Endodermal cell (in vitro differentiated cells): ENCODE measurements around the gene PRSS1. TPM values are rescaled to one million over a fixed set of nuclear protein-coding genes. Genes with fewer than 3 reads are reported as not detected.

Source experiments
- DNase-seq: peaks from one replicate; pipeline ENCODE4 v3.0.0-alpha.2; 2017
- H3K27ac ChIP-seq: 2 replicates; pipeline ENCODE4 v1.5.1; 2013; ENCODE audit warnings: mild to moderate bottlenecking, low read depth, low read length, moderate library complexity
- H3K27me3 ChIP-seq: 2 replicates; pipeline ENCODE4 v1.6.1; 2013; ENCODE audit warnings: mild to moderate bottlenecking, low read length, moderate library complexity; ENCODE audit not compliant: insufficient read depth, control insufficient read depth, poor library complexity, severe bottlenecking
- H3K36me3 ChIP-seq: 2 replicates; pipeline ENCODE4 v1.7.0; 2013; ENCODE audit warnings: mild to moderate bottlenecking, low read length, moderate library complexity; ENCODE audit not compliant: control insufficient read depth, insufficient read depth
- H3K4me1 ChIP-seq: one replicate; pipeline ENCODE4 v1.7.0; 2013; ENCODE audit warnings: low read length; ENCODE audit not compliant: control insufficient read depth, insufficient read depth
- H3K4me3 ChIP-seq: 2 replicates; pipeline ENCODE4 v1.5.1; 2013; ENCODE audit warnings: mild to moderate bottlenecking, low read length, moderate library complexity
- H3K9ac ChIP-seq: 2 replicates; pipeline ENCODE4 v1.6.1; 2013; ENCODE audit warnings: mild to moderate bottlenecking, low read length, moderate library complexity; ENCODE audit not compliant: poor library complexity, severe bottlenecking; ENCODE audit errors: extremely low read depth
- H3K9me3 ChIP-seq: 2 replicates; pipeline ENCODE4 v1.6.1; 2013; ENCODE audit warnings: mild to moderate bottlenecking, low read length, moderate library complexity; ENCODE audit not compliant: control insufficient read depth
- H3K27ac Mint-ChIP-seq: 2 replicates; pipeline ENCODE4 v1.8.0; 2020; ENCODE audit warnings: mixed read lengths
- H3K27me3 Mint-ChIP-seq: 2 replicates; pipeline ENCODE4 v1.8.0; 2021; ENCODE audit warnings: mild to moderate bottlenecking, mixed read lengths; ENCODE audit not compliant: insufficient read depth
- H3K36me3 Mint-ChIP-seq: 2 replicates; pipeline ENCODE4 v1.8.0; 2020; ENCODE audit warnings: low read depth, mixed read lengths
- H3K4me1 Mint-ChIP-seq: 2 replicates; pipeline ENCODE4 v1.8.0; 2020; ENCODE audit warnings: mixed read lengths
- H3K4me3 Mint-ChIP-seq: 2 replicates; pipeline ENCODE4 v1.8.0; 2020; ENCODE audit warnings: mild to moderate bottlenecking, moderate library complexity, mixed read lengths
- H3K9me3 Mint-ChIP-seq: 2 replicates; pipeline ENCODE4 v1.8.0; 2020; ENCODE audit warnings: mild to moderate bottlenecking, mixed read lengths
- WGBS, 2 experiments: methylation state at CpG; one replicate each; pipeline versions ENCODE4 v1.1.5 to v1.1.7; 2013; ENCODE audit warnings: missing lambda C conversion rate in 2 of 2, mixed read lengths in 1 of 2; ENCODE audit not compliant: insufficient coverage in 1 of 2, insufficient read length in 1 of 2; 5-methylcytosine and 5-hydroxymethylcytosine counted together
- total RNA-seq, 2 donors: library from RNA; stranded (reverse); fragmentation: NEBNext Ultra II Directional in 1 of 2; extraction: Animal tissue kit (Norgen Biotek cat#: 25700) in 1 of 2; gene quantifications; 2 replicates in 1 of 2; 3 replicates in 1 of 2; pipeline ENCODE4 v1.2.1, GENCODE V29; 2021
- TF ChIP-seq, protein P1 (sequence below): fragments of 200-600 bp; sonication (generic); conservative IDR thresholded peaks from 2 replicates; pipeline ENCODE4 v1.5.0; 2021; ENCODE audit warnings: antibody characterized with exemption, mild to moderate bottlenecking

The PRSS1 gene
- total RNA-seq, 2 donors from 2014 or later: 4.4 to 8.8 TPM

DNA sequence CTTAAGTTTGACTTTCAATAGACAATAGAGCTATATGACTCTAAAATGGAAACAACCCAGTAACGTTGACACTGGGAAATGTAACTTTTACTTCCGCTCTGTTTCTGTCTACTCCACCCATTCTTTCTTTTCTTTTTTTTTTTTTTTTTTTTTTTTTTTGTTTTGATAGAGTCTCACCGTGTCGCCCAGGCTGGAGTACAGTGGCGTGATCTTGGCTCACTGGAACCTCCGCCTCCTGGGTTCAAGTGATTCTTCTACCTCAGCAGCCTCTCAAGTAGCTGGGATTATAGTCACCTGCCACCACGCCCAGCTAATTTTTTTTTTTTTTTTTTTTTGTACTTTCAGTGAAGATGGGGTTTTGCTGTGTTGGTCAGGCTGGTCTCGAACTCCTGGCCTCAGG, 35.4 kb downstream of the PRSS1 start:
- Mint-ChIP-seq H3K27ac (no peak overlapping the region), H3K4me1 (peaks cover 2% of the 10 kb centered on the region), H3K9me3 (no peaks in the 10 kb centered on the region), H3K36me3 (no peaks in the 10 kb centered on the region), H3K27me3 (peaks cover 44% of the 10 kb centered on the region), H3K4me3 (no peak overlapping the region)
- Histone ChIP-seq H3K27me3 (no peaks in the 10 kb centered on the region), H3K4me3 (no peak overlapping the region), H3K36me3 (no peaks in the 10 kb centered on the region), H3K4me1 (no peaks in the 10 kb centered on the region), H3K9me3 (no peaks in the 10 kb centered on the region), H3K27ac (no peak overlapping the region), H3K9ac (no peak overlapping the region)
- 95% methylated on average over 7 of the region's 8 CpGs; no CpG with 5 or more reads in 1 of the 2 experiments for WGBS, 2 experiments
- TF ChIP-seq, protein P1, sequence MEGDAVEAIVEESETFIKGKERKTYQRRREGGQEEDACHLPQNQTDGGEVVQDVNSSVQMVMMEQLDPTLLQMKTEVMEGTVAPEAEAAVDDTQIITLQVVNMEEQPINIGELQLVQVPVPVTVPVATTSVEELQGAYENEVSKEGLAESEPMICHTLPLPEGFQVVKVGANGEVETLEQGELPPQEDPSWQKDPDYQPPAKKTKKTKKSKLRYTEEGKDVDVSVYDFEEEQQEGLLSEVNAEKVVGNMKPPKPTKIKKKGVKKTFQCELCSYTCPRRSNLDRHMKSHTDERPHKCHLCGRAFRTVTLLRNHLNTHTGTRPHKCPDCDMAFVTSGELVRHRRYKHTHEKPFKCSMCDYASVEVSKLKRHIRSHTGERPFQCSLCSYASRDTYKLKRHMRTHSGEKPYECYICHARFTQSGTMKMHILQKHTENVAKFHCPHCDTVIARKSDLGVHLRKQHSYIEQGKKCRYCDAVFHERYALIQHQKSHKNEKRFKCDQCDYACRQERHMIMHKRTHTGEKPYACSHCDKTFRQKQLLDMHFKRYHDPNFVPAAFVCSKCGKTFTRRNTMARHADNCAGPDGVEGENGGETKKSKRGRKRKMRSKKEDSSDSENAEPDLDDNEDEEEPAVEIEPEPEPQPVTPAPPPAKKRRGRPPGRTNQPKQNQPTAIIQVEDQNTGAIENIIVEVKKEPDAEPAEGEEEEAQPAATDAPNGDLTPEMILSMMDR: no peak
- DNase-seq: no peak

DNA sequence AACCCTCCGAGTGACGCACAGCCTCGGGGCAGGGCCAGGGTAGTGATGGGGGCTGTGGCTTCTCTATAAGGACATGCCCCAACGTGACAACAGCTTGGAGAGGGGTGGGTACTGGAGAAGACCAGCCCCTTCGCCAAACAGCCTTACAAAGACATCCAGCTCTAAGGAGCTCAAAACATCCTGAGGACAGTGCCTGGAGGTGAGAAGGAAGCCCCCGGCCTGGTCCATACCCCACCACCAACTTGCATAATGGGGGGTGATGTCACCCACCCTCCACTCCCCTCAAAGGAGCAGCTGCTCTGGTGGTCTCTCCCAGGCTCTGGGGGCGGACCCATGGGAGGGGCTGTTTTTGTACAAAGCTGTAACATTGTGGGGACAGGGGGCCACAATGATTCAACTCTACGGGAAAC, 36.6 kb downstream of the PRSS1 start:
- no peaks in the 10 kb centered on the region for H3K27me3 ChIP-seq
- no peaks in the 10 kb centered on the region for H3K4me1 ChIP-seq
- Mint-ChIP-seq H3K27ac (no peak overlapping the region), H3K9me3 (no peaks in the 10 kb centered on the region), H3K27me3 (peaks cover 38% of the 10 kb centered on the region), H3K4me3 (no peak overlapping the region), H3K36me3 (no peaks in the 10 kb centered on the region), H3K4me1 (peaks cover 2% of the 10 kb centered on the region)
- no peak overlapping the region for H3K27ac ChIP-seq
- WGBS, 2 experiments: 86 to 95% methylated on average over 1 to 8 of the region's 8 CpGs
- DNase-seq: no peak
- H3K9ac ChIP-seq: no peak overlapping the region
- TF ChIP-seq, protein P1: no peak
- H3K36me3 ChIP-seq: no peaks in the 10 kb centered on the region
- no peaks in the 10 kb centered on the region for H3K9me3 ChIP-seq
- H3K4me3 ChIP-seq: no peak overlapping the region

DNA sequence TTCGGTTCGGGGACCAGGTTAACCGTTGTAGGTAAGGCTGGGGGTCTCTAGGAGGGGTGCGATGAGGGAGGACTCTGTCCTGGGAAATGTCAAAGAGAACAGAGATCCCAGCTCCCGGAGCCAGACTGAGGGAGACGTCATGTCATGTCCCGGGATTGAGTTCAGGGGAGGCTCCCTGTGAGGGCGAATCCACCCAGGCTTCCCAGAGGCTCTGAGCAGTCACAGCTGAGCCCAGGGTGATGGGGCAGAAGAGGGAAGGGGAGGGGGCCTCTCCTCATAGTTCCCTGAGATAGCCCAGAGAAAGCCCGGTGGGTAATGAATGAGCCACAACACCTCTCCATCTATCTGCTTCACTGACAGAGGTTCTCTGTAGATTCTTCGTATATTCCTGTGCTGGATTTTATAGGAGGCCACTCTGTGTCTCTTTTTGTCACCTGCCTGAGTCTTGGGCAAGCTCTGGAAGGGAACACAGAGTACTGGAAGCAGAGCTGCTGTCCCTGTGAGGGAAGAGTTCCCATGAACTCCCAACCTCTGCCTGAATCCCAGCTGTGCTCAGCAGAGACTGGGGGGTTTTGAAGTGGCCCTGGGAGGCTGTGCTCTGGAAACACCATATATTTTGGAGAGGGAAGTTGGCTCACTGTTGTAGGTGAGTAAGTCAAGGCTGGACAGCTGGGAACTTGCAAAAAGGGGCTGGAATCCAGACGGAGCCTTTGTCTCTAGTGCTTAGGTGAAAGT, 37.9 kb downstream of the PRSS1 start:
- Mint-ChIP-seq H3K27ac (no peak overlapping the region), H3K4me1 (peaks cover 2% of the 10 kb centered on the region), H3K27me3 (peaks cover 35% of the 10 kb centered on the region), H3K36me3 (no peaks in the 10 kb centered on the region), H3K4me3 (no peak overlapping the region), H3K9me3 (no peaks in the 10 kb centered on the region)
- TF ChIP-seq, protein P1: no peak
- no peak overlapping the region for H3K27ac ChIP-seq
- no peaks in the 10 kb centered on the region for H3K9me3 ChIP-seq
- no peak overlapping the region for H3K9ac ChIP-seq
- DNase-seq: no peak
- H3K4me3 ChIP-seq: no peak overlapping the region
- no peaks in the 10 kb centered on the region for H3K4me1 ChIP-seq
- H3K27me3 ChIP-seq: no peaks in the 10 kb centered on the region
- H3K36me3 ChIP-seq: no peaks in the 10 kb centered on the region
- 90 to 95% methylated on average over 7 to 11 of the region's 11 CpGs for WGBS, 2 experiments
